ENCODE measurements around the gene COX19.
A peak's percentile ranks its signal among the peaks of the same experiment; 100 is the strongest.
"Not testable (repeated sequence)": the region's sequence is repeated elsewhere in the genome, so short reads cannot be mapped to it uniquely, and the experiment has no call there.

Gene COX19

DNA sequence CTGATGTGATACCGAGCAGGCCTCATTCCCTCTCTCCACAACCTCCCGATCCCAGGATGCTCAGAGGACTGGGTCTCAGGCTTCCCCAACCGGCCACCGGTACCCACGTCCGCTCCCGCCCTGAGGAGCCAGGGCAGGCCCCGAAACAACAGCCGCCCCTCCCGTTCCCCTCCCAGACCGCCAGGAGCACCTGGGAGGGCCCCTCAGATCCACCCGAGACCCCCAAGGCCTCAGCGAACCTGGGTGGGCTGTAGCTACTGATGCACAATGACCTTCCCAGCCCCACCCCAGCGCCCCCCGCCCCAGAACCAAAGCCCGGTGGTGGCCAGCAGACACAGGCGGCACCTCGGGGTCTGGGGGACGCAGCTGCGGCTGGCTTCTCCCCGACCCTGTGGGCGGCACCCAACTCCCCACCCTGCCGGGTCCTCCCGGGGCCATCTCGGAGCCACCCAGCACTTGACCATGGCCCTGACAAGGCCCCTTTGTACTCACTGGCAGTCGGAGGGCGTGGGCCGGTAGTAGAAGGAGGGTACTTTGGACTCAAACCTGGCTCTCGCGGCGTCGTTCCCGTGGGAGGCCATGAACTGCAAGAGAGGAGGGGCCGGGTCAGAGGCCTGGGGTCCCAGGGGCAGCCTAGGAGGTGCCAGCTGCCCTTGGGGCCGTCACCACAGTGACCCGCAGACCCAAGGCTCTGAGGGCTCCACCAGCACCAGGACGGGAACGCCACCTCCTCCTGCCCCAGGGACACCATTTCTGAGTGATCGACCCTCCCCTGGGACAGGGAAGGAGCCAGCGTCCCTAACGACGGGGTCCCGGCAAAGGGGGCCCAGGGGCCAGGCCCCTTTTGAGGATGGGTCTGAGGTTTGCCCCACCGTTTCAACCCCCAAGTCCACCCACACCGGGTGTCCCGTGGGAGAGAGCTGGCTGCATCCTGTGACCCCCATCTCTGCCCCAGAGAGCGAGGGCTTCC lies 49.0 kb downstream of the COX19 start:
- peak overlapping the region in 7 of 10 experiments; percentile 3 to 60 (median 38); a peak in 12 of 20 replicates for H3K4me3 ChIP-seq
- peak overlapping the region; percentile 20 to 85 (median 80); a peak in 21 of 22 replicates for H3K27ac ChIP-seq

DNA sequence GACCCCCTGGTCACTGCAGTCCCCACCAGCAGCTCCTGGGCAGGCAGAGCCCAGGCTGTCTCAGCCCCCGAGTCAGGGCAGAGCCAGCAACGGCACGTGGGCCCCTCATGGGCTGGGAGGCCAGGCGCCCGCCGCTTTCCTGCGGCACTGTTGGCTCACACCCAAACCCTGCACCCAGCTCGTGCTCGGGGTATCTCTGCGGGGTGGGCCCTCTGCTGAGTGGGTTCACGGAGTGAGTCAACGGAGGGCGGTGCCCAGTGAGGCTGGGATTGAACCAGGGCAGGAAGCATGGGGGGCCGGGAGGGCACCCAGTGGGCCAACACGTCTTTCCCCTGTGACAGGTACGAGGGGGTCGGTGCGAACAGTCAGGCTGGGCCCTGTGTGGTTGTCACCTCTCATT lies 49.7 kb downstream of the COX19 start:
- H3K9me3 ChIP-seq (replicated peaks in 1 of 11) = no peaks in the 10 kb centered on the region
- no peaks in the 10 kb centered on the region for H3K27me3 ChIP-seq
- no peak for TF ChIP-seq Cebpa-rat (IDR thresholded peaks at IDR 0.05)
- peak overlapping the region in 4 of 10 experiments; percentile 30 to 60 (median 42); a peak in 7 of 20 replicates for H3K4me3 ChIP-seq
- H3K9ac ChIP-seq = peak overlapping the region; percentile 49 to 76 (median 70); a peak in 19 of 22 replicates
- peak overlapping the region; percentile 2 to 85 (median 80); a peak in 21 of 22 replicates for H3K27ac ChIP-seq
- peaks cover 0 to 35% (median 9%) of the 10 kb centered on the region in 11 experiments; a peak in 10 of 22 replicates for H3K36me3 ChIP-seq
- H3K4me2 ChIP-seq = peak overlapping the region; percentile 85 to 100 (median 96)
- H4K20me1 ChIP-seq = peaks cover 0 to 7% (median 0%) of the 10 kb centered on the region in 11 experiments; a peak in 2 of 22 replicates
- H3K4me1 ChIP-seq = peaks cover 94 to 98% (median 96%) of the 10 kb centered on the region in 10 experiments

More for the DNA sequence above, 49.0 kb downstream of the COX19 start:
- Histone ChIP-seq H3K9ac (peak overlapping the region; percentile 51 to 76 (median 73); a peak in 20 of 22 replicates), H4K20me1 (peaks cover 0 to 7% (median 0%) of the 10 kb centered on the region in 11 experiments; a peak in 2 of 22 replicates), H3K27me3 (no peaks in the 10 kb centered on the region), H3K4me1 (peaks cover 93 to 98% (median 95%) of the 10 kb centered on the region in 10 experiments), H3K36me3 (peaks cover 0 to 27% (median 8%) of the 10 kb centered on the region in 11 experiments; a peak in 9 of 22 replicates), H3K9me3 (replicated peaks in 1 of 11) (no peaks in the 10 kb centered on the region), H3K4me2 (peak overlapping the region; percentile 85 to 100 (median 96))
- no peak for TF ChIP-seq Cebpa-rat (IDR thresholded peaks at IDR 0.05)

DNA sequence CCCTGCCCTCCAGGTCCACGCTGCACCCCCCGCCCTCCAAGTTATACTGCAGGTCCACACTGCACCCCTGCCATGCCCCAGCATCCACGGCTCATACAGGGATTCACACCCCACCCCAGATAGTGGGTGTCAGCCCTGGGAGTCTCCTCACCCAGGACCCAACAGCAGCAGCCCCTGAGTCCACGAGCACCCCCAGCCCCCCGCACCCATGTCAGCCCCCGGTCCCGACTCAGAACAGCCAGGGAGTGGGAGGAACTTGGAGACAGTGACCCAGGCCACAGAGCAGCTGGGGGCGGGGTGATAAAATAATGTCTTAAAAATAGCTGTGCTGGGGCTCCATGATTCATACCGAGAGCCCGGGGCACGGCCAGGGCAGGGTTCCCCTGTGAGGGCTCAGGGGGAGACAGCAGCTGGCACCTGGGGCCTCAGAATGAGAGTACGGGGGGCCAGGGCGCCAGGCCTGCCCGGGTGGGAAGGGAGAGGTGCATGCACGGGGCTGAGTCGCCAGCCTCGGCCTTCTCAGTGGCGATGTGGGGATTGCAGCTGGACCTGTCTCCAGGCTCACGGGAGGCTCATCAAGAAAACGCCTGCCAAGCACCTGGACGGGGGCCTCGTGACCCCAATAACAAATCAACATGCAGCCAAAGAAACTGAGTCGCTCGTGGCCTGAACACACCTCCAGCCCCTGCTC lies 50.7 kb downstream of the COX19 start:
- Histone ChIP-seq H3K27ac (peak overlapping the region in 10 of 11 experiments; percentile 41 to 85 (median 80); a peak in 19 of 22 replicates), H3K27me3 (no peaks in the 10 kb centered on the region), H3K9ac (peak overlapping the region; percentile 42 to 76 (median 70); a peak in 21 of 22 replicates), H3K4me3 (peak overlapping the region in 9 of 10 experiments; percentile 18 to 61 (median 41); a peak in 14 of 20 replicates), H4K20me1 (peaks cover 0 to 7% (median 0%) of the 10 kb centered on the region in 11 experiments; a peak in 2 of 22 replicates), H3K4me2 (peak overlapping the region; percentile 85 to 100 (median 96)), H3K9me3 (replicated peaks in 1 of 11) (no peaks in the 10 kb centered on the region), H3K4me1 (peaks cover 88 to 98% (median 94%) of the 10 kb centered on the region in 10 experiments), H3K36me3 (peaks cover 0 to 37% (median 9%) of the 10 kb centered on the region in 11 experiments; a peak in 10 of 22 replicates)
- TF ChIP-seq Cebpa-rat (IDR thresholded peaks at IDR 0.05) = no peak

DNA sequence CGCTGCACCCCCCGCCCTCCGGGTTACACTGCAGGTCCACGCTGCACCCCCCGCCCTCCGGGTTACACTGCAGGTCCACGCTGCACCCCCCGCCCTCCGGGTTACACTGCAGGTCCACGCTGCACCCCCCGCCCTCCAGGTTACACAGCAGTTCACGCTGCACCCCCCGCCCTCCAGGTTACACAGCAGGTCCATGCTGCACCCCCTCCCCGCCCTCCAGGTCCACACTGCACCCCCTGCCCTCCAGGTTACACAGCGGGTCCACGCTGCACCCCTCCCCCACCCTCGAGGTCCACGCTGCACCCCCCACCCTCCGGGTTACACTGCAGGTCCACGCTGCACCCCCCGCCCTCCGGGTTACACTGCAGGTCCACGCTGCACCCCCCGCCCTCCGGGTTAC lies 51.3 kb downstream of the COX19 start:
- peak overlapping the region in 9 of 11 experiments; percentile 80 to 90 (median 85); a peak in 17 of 22 replicates for H3K27ac ChIP-seq
- peak overlapping the region in 7 of 10 experiments; percentile 54 to 70 (median 59); a peak in 12 of 20 replicates for H3K4me3 ChIP-seq
- H3K9ac ChIP-seq = peak overlapping the region in 9 of 11 experiments; percentile 69 to 81 (median 79); a peak in 13 of 22 replicates

DNA sequence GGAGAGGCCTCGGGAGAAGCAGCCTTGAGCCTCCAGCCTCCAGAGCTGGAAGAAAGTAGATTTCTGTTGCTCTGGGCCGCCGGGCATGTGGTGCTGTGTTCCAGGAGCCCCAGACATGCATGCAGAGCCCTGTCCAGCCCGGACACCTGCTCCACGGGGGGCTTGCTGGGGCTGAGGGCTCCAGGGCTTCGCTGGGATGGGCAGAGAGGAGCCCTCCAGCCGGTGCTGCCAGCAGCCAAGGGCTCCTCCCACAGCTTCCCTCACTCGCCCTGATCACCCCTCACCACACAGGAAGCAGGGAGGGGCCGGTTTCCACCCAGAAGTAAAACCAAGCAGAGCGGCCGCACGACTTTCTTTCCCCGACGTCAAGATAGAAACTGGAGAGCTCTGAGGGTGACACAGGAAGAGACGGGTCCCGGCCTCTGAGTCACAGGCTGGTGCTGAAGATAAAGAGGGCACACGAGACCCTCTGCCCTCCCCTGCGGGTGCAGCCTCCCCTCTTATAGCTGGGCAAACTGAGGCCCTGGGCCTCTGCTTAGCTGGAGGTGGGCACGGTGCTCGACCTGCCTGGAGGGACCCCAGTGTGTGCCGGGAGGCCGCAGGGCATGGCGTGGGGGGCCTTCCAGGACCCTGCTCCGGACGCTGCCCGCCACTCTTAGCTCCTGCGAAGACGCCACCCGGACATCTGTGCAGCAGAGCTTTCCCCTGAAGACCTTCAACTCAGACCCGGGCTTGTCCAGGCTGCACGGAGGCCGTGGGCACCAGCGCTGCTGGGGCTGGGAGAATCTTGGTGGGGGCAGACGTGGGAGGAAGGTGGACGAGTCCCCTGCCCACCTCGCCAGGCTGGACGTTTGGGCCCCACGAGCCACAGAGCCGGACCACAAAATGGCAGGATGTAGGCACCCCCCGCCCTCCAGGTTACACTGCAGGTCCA lies 52.0 kb downstream of the COX19 start:
- Histone ChIP-seq H3K27me3 (no peaks in the 10 kb centered on the region), H3K36me3 (peaks cover 1 to 37% (median 8%) of the 10 kb centered on the region in 11 experiments; a peak in 16 of 22 replicates), H3K27ac (peak overlapping the region; percentile 59 to 90 (median 83); a peak in 21 of 22 replicates), H3K4me2 (peak overlapping the region; percentile 92 to 100 (median 97)), H4K20me1 (peaks cover 0 to 7% (median 0%) of the 10 kb centered on the region in 11 experiments; a peak in 4 of 22 replicates), H3K4me3 (peak overlapping the region; percentile 31 to 70 (median 54); a peak in 18 of 20 replicates), H3K4me1 (peaks cover 83 to 95% (median 91%) of the 10 kb centered on the region in 10 experiments), H3K9me3 (replicated peaks in 1 of 11) (no peaks in the 10 kb centered on the region), H3K9ac (peak overlapping the region; percentile 66 to 81 (median 77))
- no peak for TF ChIP-seq Cebpa-rat (IDR thresholded peaks at IDR 0.05)

More for the DNA sequence above, 51.3 kb downstream of the COX19 start:
- H3K9me3 ChIP-seq (replicated peaks in 1 of 11); H3K27me3 ChIP-seq; H4K20me1 ChIP-seq: not testable (repeated sequence)
- Histone ChIP-seq H3K36me3 (peaks cover 0 to 34% (median 9%) of the 10 kb centered on the region in 11 experiments; a peak in 13 of 22 replicates), H3K4me2 (peak overlapping the region; percentile 94 to 100 (median 98)), H3K4me1 (peaks cover 83 to 95% (median 91%) of the 10 kb centered on the region in 10 experiments)

DNA sequence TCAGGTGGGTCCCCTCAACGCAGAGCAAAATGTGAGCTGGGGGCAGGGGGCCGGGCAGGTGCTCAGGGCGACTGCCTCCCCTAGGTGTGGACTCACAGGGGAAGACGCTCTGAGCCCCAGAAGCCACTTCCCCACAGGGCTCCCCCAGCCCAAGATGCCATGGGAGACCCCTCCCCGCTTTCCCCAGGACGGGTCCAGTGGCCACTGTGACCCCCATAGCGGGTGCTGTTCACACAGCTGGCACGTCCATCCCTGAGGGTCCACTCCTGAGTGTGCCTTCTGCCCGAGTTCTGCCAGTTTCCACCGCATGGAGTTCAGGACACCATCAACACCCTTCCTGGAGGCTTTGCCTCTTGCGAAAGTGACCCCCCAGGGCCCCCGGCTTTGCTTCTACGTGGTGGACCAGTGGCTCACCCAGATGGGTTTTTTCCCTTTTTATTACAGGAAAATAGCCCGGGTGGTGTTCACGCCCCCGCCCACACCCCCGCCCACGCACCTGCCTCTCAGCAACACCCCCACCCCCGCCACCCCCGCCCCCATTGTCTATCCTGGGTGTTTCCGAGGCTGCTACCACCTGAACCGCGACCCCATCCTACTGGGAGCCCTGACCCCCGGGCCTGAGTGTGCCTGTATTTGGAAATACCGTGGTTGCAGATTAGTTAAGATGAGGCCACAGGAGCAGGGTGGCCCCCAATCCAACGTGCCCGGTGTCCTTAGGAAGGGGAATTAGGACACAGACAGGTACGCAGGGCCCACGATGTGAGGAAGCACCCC lies 52.8 kb downstream of the COX19 start:
- peak overlapping the region; percentile 92 to 100 (median 97) for H3K4me2 ChIP-seq

More for the DNA sequence above, 52.8 kb downstream of the COX19 start:
- Histone ChIP-seq H3K27me3 (no peaks in the 10 kb centered on the region), H3K9me3 (replicated peaks in 1 of 11) (no peaks in the 10 kb centered on the region), H3K9ac (peak overlapping the region; percentile 51 to 81 (median 77); a peak in 21 of 22 replicates), H3K36me3 (peaks cover 0 to 37% (median 12%) of the 10 kb centered on the region in 11 experiments; a peak in 17 of 22 replicates), H3K27ac (peak overlapping the region; percentile 37 to 90 (median 83)), H3K4me1 (peaks cover 76 to 95% (median 90%) of the 10 kb centered on the region in 10 experiments), H4K20me1 (peaks cover 0 to 9% (median 0%) of the 10 kb centered on the region in 11 experiments; a peak in 2 of 22 replicates), H3K4me3 (peak overlapping the region; percentile 21 to 70 (median 50); a peak in 17 of 20 replicates)
- TF ChIP-seq Cebpa-rat (IDR thresholded peaks at IDR 0.05) = no peak
